ENCODE data around the gene PDPR.
"Not testable (repeated sequence)": the region's sequence is repeated elsewhere in the genome, so short reads cannot be mapped to it uniquely, and the experiment has no call there.

PDPR gene

GRCh38 chr16:70128844-70129243 is 14.7 kb downstream of the PDPR start:
- H3K27ac ChIP-seq: not testable (repeated sequence)

GRCh38 chr16:70135796-70136195 is 21.7 kb downstream of the PDPR start:
- not testable (repeated sequence) for H3K27ac ChIP-seq

- not testable (repeated sequence) for H3K27ac ChIP-seq
Observed at GRCh38 chr16:70136595-70136994, 22.5 kb downstream of the PDPR start.

GRCh38 chr16:70142739-70143138 is 28.6 kb downstream of the PDPR start:
- not testable (repeated sequence) for H3K27ac ChIP-seq

GRCh38 chr16:70143231-70143895 is 29.2 kb downstream of the PDPR start:
- H3K27ac ChIP-seq: not testable (repeated sequence)

- not testable (repeated sequence) for H3K27ac ChIP-seq
Observed at GRCh38 chr16:70147853-70148252, 33.7 kb downstream of the PDPR start.

GRCh38 chr16:70148453-70148852 is 34.3 kb downstream of the PDPR start:
- H3K27ac ChIP-seq: not testable (repeated sequence)

GRCh38 chr16:70149296-70149695 is 35.2 kb downstream of the PDPR start:
- H3K27ac ChIP-seq: not testable (repeated sequence)

GRCh38 chr16:70151391-70151790 is 37.3 kb downstream of the PDPR start:
- peak overlapping the region; percentile 31 for H3K27ac ChIP-seq
- no peak for TF ChIP-seq CTCF (conservative IDR thresholded peaks at IDR 0.05)

GRCh38 chr16:70151941-70152509 is 37.9 kb downstream of the PDPR start:
- TF ChIP-seq CTCF (conservative IDR thresholded peaks at IDR 0.05): no peak
- H3K27ac ChIP-seq: peak overlapping the region; percentile 31

GRCh38 chr16:70152578-70153302 is 38.6 kb downstream of the PDPR start:
- H3K27ac ChIP-seq: peak overlapping the region; percentile 31
- TF ChIP-seq CTCF (conservative IDR thresholded peaks at IDR 0.05): no peak

- H3K27ac ChIP-seq: not testable (repeated sequence)
Observed at GRCh38 chr16:70154736-70155135, 40.6 kb downstream of the PDPR start.

Measured in VCaP (cell line).